ENCODE measurements around the gene BRD7.

The BRD7 gene

DNA sequence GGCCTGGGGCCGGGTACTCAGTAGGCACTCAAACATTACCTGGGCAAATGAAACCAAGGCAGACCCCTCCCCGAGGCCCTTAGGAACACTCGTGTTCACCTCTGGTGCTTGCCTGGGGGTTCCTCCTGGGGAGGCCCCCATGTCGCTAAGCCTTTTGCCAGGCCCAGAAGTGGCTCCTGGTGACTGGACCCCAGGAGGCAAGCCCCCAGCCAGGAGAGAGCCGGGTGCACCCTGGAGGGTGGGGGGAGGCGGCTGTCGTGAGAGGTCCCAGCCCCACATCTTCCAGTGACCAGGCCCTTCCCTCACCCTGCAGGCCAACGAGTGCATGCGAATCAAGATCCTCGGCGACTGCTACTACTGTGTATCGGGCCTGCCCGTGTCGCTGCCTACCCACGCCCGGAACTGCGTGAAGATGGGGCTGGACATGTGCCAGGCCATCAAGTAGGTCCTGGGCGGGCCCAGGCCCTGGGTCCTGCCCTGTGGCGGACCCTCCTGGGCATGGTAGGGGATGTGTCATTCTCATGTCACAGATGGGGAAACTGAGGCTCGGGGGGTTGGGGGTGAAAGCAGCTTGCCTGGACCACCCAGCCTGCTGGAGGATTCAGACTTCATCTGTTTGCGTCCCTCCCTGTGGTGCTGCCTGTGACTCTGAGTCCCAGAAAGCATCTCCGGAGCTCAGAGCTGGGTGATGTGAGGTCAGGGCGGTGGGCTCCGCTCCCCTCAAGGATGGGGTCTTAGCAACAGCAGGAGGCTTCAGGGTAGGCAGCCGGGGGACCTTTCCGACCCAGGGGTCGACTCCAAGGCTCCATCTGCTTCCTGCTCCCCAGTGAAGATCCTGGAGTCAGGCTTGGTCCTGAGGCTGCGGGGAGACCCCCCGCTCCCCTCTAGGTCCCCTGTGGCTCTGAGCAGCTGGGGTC, 69.9 kb downstream of the BRD7 start:
- peak in 4 of 42 donors; percentile 1 to 25 (median 15) for DNase-seq
- intact Hi-C loops (cut with DNase I): no loop called here

GRCh38 chr16:50298075-50298460, 70.7 kb downstream of the BRD7 start:
- intact Hi-C loops (cut with DNase I): no loop called here
- peak in 2 of 42 donors; percentile 1 to 9 for DNase-seq

- peak in 3 of 42 donors; percentile 3 to 25 (median 5) for DNase-seq
- intact Hi-C loops (cut with DNase I): no loop called here
Observed at GRCh38 chr16:50297301-50298074, 71.3 kb downstream of the BRD7 start.

- intact Hi-C loops (cut with DNase I): no loop called here
- no peak for DNase-seq
Observed at GRCh38 chr16:50296807-50297206, 72.0 kb downstream of the BRD7 start.

GRCh38 chr16:50295541-50296132, 73.2 kb downstream of the BRD7 start:
- intact Hi-C loops (cut with DNase I): no loop called here
- DNase-seq: no peak

DNA sequence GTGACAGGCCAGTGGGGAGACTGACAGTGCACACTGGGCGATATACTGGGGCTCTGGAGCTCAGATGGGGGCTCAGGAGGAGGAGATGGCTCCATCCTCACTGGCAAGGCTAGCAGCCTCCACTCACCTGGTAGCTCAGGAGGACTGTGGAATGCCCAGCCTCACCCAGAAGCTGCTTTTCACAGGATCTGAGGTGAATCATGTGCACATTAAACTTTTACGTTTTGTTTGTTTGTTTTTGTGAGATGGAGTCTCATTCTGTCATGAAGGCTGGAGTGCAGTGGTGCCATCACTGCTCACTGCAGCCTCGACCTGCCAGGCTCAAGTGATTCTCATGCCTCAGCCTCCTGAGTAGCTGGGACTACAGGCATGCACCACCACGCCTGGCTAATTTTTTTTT, 73.8 kb downstream of the BRD7 start:
- DNase-seq: peak in 1 of 42 donors; percentile 2
- intact Hi-C loops (cut with DNase I): no loop called here

DNA sequence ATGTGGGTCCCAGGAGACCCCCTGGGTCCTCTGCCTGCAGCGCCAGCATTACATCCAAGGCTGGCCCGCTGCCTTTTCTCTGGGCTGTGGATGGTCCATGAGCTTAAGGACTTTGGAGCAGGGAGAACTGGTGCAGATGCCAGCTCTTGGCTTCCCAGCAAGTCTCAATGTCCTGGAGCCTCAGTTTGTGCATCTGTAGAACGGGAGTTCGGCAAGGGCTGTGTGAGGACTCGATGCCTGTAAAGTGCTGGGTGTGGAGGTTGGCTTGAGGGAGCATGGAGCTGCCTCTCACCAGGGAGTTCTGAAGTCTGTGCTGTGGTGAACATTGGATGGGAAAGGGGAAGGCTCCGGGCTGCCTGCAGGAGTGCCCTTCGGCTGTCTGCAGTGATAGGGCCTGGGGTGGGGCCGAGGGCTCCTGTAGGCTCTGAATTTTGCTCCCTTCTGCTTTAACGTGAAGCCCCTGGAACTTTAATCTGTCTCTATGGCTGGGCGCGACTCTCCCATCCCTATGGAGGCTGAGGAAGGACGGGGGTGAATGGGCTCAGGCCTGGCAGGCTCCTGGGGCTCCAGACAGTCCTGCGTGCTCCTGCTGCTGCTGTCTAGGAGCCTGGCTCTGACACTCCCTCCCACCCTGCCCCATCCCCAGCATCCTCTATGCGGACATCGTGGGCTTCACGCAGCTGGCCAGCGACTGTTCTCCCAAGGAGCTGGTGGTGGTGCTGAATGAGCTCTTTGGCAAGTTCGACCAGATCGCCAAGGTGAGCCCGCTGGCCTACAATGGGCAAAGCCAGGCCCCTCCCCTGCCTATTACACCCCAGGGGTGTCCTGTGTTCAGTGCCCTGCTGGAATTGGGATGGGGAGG, 74.6 kb downstream of the BRD7 start:
- no peak for DNase-seq
- intact Hi-C loops (cut with DNase I): no loop called here

DNA sequence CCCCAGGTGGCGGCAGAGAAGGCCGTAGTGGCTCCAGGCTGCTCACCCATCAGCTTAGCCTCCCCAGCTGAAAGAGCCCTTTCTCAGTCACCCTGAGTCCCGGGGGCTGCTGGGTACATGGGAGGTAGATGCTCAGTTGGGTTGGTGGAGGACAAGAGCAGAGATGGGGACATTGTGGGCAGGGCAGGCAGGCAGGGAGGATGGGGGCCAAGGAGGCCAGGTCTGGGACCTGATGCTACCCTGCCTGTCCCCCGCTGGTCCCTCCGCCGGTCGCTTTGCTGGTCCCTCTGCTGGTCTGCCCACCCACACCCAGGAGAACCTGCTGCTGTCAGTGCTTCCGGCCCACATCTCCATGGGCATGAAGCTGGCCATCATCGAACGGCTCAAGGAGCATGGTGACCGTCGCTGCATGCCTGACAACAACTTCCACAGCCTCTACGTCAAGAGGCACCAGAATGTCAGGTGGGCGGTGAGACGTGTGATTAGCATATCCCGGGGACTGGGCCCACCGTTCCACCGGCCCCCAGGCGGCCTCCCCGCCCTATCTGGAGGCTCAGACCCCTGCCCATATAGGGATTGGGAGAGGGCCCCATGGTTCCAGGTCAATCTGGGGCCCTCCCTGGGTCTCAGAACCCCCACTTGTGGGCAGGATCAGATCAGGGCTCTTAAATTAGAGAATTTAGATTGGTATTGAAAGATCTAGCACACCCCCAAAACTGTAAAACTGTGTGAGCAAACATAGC, 75.6 kb downstream of the BRD7 start:
- no peak for DNase-seq
- intact Hi-C loops (cut with DNase I): no loop called here

GRCh38 chr16:50292566-50292948, 76.2 kb downstream of the BRD7 start:
- DNase-seq: no peak
- intact Hi-C loops (cut with DNase I): no loop called here

DNA sequence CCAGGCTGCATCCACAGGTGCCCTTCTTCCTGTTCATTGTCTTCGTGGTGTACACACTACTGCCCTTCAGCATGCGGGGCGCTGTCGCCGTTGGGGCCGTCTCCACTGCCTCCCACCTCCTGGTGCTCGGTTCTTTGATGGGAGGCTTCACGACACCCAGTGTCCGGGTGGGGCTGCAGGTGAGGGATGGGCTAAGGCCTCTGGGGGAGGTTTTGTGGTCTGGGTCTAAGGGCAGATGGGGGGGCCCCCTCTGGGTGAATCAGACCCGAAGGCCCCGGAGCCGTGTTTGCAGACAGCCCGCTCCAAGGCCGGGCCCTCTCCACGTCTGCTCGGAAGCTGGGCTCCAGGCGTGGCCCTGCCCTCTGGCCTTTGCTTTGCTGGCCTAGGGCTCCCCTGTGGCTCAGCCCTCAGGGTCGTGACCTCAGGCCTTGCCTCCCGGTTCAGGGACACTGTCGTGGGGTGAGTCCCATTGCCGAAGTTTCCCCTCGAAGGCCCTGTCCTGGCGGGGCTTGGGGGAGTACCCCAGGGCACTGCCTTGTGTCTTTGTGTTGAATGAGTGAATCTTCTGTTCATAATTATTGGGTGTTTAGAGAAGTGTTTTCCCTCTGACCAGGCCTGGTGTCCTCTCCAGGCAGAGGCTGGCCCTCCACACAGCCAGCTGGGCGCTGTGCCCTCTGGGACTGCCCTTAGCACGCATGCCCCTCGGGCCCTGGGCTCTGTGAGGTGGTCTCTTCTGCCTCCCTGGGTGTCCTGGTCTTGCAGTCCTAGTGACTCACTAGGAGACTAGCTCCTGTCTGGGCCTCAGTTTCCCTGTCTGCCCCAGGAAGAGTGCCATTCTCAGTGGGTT, 76.8 kb downstream of the BRD7 start:
- intact Hi-C loops (cut with DNase I): no loop called here
- no peak for DNase-seq

DNA sequence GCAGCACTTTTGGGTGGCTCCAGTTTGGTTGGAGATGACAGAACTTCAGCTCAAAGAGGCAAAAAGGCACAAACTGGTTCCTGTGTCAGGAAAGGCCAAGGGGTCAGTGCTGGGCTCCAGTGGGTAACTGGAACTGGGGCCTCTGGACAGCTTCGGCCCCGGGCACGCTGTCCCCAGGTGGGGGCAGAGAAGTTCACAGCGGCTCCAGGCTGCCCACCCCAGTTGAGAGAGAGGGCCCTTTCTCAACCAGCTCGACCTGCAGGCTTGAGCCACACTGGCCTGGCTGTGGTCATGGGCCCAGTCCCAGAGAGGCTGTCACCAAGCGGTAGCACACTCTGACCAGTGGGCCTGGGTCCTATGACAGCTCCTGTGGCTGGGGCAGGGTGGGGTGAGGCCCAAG, 77.9 kb downstream of the BRD7 start:
- no peak for DNase-seq
- intact Hi-C loops (cut with DNase I): no loop called here

DNA sequence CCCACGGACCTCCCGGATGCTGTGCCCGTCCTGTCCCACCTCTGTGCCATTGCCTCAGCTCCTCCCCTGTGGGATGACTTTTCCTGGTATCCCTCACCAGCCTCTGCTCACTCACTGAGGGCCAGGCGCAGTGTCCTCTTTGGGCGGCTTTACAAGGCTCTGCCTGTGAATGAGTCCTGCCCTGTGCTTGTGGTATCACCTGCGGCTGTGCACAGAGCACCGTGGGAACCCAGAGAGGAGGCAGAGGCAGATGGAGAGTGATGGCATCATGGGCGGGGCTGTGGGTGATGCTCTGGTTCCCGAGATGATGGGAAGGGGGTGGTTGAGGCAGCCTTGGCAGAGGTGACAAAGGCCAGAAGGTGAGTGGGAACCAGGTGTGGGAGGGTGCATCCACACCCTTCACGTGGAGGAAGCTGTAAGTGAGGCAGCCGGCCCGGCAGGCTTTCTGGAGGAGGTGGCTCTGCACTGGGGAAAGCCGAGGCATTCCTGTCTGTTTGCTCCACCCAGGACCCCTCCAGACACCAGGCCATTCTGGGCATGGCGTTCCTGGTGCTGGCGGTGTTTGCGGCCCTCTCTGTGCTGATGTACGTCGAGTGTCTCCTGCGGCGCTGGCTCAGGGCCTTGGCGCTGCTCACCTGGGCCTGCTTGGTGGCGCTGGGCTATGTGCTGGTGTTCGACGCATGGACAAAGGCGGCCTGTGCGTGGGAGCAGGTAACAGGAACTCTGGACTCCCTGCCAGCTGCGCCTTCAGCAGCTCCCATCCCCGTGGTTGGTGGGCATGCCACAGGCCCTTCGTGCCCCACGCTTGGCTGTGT, 78.6 kb downstream of the BRD7 start:
- intact Hi-C loops (cut with DNase I): no loop called here
- DNase-seq: peak in 1 of 42 donors; percentile 39

DNA sequence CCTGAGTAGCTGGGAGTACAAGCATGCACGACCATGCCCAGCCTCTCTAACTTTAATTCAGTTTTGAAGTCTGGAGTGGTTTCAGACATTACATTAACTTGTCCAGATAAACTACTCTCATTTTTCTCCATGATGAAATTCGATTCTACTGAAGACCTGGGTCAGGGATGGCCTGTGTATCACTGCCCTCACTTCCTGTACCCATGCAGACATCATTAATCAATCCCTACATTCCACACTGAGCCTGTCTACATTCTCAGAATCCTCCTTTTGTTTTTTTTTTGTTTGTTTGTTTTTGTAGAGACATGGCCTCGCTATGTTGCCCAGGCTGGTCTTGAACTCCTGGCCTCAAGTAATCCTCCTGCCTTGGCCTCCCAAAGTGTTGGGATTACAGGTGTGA, 79.9 kb downstream of the BRD7 start:
- intact Hi-C loops (cut with DNase I): no loop called here

GRCh38 chr16:50288026-50288425, 80.8 kb downstream of the BRD7 start:
- intact Hi-C loops (cut with DNase I): no loop called here

More for the DNA sequence above, 79.9 kb downstream of the BRD7 start:
- no peak for DNase-seq

DNA sequence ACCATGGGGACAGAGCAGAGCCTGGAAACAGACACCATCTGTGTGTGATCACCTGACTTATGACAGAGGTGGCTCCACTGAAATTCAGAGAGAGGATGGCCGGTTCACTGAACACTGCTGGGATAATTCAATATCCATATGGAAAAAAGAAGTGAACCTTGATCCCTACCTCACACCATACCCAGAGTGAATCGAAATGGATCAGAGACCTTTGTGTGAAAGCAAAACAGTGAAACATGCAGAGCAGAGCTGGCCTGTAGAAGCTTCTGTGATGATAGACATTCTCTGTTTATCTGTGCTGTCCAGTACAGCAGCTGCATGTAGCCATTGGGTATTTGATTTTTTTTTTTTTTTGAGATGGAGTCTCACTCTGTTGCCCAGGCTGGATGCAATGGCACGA, 82.1 kb downstream of the BRD7 start:
- no peak for DNase-seq
- intact Hi-C loops (cut with DNase I): no loop called here

More at GRCh38 chr16:50288026-50288425, 80.8 kb downstream of the BRD7 start:
- no peak for DNase-seq

GRCh38 chr16:50285406-50286003, 83.3 kb downstream of the BRD7 start:
- intact Hi-C loops (cut with DNase I): no loop called here
- DNase-seq: no peak
